Lower leg skin (tissue), 3 donors: Measurements from ENCODE around the gene CTLA4.

Experiments used
- CTCF ChIP-seq, 3 donors: fragments of 450-650 bp; IDR thresholded peaks; one replicate each; pipeline ENCODE4 v1.5.1; 2016; ENCODE audit warnings: antibody characterized with exemption in 3 of 3, mild to moderate bottlenecking in 3 of 3, moderate library complexity in 2 of 3
- POLR2A ChIP-seq, 2 donors: fragments of 450-650 bp; IDR thresholded peaks; one replicate each; pipeline ENCODE4 v1.6.1; 2016 to 2017; ENCODE audit warnings: antibody characterized with exemption in 2 of 2, mild to moderate bottlenecking in 1 of 2, moderate library complexity in 1 of 2

GRCh38 chr2:203875471-203875870, 7.9 kb downstream of the CTLA4 start:
- no peak for TF ChIP-seq POLR2A (IDR thresholded peaks at IDR 0.05)
- no peak for TF ChIP-seq CTCF (IDR thresholded peaks at IDR 0.05)
